Fibroblast of lung (primary cell): ENCODE data around the gene KLHL3.

Source experiments
- CTCF ChIP-seq, 2 donors: IDR thresholded peaks in 1 of 2; conservative IDR thresholded peaks in 1 of 2; 1 replicate in 1 of 2; 2 replicates in 1 of 2; pipeline ENCODE4 v1.5.1; 2011 to 2012; ENCODE audit warnings: low read length in 2 of 2, control low read depth in 1 of 2, inconsistent platforms in 1 of 2, low read depth in 1 of 2, mild to moderate bottlenecking in 1 of 2
- EZH2 ChIP-seq: IDR thresholded peaks from 2 replicates; pipeline ENCODE4 v1.5.1; 2012; ENCODE audit warnings: low read length, control low read depth, mild to moderate bottlenecking; ENCODE audit errors: missing control alignments

GRCh38 chr5:137583129-137583528, 152.8 kb downstream of the KLHL3 start:
- TF ChIP-seq CTCF (conservative IDR thresholded peaks at IDR 0.05 in 1 of 2, IDR thresholded peaks at IDR 0.05 in 1 of 2; ENCODE audit: low read depth in 1 of 2, low read length in 2 of 2) (no peak), EZH2 (no peak)
